HL-60 (cell line): ENCODE measurements around the gene OSER1.

Experiments
- CTCF ChIP-seq: IDR thresholded peaks from one replicate; pipeline ENCODE4 v1.5.1; 2011; ENCODE audit warnings: low read length, control low read depth, inconsistent platforms; ENCODE audit not compliant: insufficient read depth
- POLR2AphosphoS5 ChIP-seq: IDR thresholded peaks from 2 replicates; pipeline ENCODE4 v1.6.1; 2012; ENCODE audit warnings: low read depth

GRCh38 chr20:44224637-44225036, 14.1 kb upstream of the OSER1 start:
- no peak for TF ChIP-seq CTCF
- no peak for TF ChIP-seq POLR2AphosphoS5
